ENCODE results near the gene VASH1. TPM values are rescaled to one million over a fixed set of nuclear protein-coding genes. Genes with fewer than 3 reads are reported as not detected.

The VASH1 gene
- total RNA-seq, 1 donor from 2014 or later: 2.9 TPM

DNA sequence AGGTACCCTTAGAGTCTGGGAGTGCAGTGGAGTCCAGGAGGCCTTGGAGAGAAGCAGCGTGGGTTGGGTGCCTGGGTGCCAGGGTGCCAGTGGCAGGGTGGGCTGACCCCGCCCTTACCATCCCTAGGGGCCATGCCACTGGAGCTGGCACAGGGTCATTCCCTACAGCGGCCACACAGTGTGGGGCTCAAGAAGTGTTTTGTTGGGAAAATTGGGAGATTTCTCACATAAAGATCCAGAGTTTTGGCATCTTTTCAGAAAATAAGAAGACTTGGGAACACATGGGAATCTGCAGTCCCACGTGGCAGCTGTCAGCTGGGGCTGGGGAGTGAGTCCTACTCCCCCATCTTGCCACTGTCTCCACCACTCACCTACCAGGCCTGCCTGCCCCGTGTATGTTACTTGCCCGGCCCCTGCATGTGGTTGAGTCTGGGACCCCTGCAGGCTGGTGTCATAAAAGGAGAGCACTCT, 4.2 kb downstream of the VASH1 start:
- H3K4me3 ChIP-seq (ENCODE audit: low read depth, low read length): no peak overlapping the region
- DNase-seq (ENCODE audit: low read depth): no peak
- no peak for TF ChIP-seq CTCF (conservative IDR thresholded peaks at IDR 0.05; ENCODE audit: low read depth, low read length)

DNA sequence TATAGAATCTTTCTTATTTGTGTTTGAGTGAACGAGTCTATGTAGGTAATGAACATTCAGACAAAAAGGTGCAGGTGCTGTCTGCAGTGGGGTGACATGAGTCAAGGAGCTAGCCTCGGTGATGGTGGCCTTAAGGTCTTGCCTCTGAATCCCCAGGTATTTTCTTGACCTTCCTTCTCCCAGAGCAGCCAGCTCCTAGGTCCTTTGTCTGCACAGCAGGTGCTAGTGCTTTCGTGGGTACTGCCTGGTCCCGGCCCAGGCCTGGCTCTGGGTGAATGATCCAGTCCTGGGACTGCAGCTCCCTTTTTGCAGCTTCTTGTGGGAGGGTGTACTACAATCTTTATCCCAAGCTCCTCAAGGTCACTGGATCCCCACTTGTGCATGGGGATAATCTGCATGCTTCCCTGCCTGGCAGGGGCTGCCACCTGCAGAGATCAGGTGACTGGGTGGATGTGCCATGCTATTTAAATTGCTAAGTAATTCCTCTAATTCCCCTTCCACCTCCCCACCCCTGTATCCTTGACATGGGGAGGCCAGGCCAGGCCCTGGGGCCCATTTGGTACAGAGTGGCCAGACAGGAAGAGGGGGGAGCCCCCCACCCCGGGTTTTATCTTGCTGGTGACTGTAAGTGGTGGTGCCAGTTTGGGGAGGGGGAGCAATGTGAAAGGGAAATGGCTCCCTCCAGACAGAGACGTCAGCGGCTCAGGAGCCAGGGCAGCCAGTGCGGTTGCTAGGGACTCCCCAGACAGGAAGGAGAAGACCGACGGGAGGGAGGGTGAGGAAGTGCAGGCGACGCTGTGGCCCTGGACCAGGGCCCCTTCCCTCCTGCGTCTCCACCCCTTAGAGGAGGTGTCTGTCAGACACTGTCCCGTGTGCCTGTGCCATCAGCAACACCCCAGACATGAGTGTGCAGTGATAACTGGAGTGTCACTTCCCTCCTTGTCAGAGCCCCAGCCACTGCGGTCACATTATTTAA, 6.7 kb downstream of the VASH1 start:
- no peak overlapping the region for H3K4me3 ChIP-seq (ENCODE audit: low read depth, low read length)
- TF ChIP-seq CTCF (conservative IDR thresholded peaks at IDR 0.05; ENCODE audit: low read depth, low read length): no peak
- no peak for DNase-seq (ENCODE audit: low read depth)

- TF ChIP-seq CTCF (conservative IDR thresholded peaks at IDR 0.05; ENCODE audit: low read depth, low read length): no peak
- no peak for DNase-seq (ENCODE audit: low read depth)
- H3K4me3 ChIP-seq (ENCODE audit: low read depth, low read length): no peak overlapping the region
Observed at GRCh38 chr14:76768671-76769500, 7.6 kb downstream of the VASH1 start.

DNA sequence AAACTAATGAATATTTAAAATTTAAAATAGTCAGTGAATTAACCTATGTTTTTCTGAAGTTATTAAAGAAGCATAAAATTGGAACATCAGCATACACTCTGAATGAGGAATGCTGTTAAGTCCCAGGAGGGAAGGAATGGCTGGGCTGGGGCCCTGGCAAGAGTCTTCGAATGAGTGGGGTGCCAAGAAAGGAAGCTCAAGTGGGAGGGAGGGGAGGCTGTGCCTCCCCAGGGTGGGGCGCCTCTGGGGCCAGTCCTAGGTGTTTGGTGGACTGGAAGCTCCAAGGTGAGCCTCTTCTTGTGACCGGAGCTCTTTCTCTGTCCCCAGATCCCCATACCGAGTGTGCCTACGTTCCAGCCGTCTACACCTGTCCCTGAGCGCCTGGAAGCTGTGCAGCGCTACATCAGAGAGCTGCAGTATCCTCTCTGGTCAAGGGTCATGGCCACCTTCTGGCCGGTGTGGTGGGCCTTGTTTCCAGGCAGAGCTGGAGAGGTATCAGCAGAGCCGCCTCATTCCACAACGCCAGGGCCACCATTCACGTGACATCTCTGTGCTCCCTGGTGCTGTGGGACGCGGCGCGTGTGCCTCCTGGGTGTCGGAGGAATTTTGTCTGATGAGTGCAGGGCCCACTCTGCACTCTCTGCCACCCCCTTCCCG, 8.5 kb downstream of the VASH1 start:
- TF ChIP-seq CTCF (conservative IDR thresholded peaks at IDR 0.05; ENCODE audit: low read depth, low read length): no peak
- H3K4me3 ChIP-seq (ENCODE audit: low read depth, low read length): no peak overlapping the region
- no peak for DNase-seq (ENCODE audit: low read depth)

- DNase-seq (ENCODE audit: low read depth): no peak
- no peak overlapping the region for H3K4me3 ChIP-seq (ENCODE audit: low read depth, low read length)
- TF ChIP-seq CTCF (conservative IDR thresholded peaks at IDR 0.05; ENCODE audit: low read depth, low read length): no peak
Observed at GRCh38 chr14:76770521-76771436, 9.5 kb downstream of the VASH1 start.
